ENCODE measurements around the gene SREBF2.
"Not testable (repeated sequence)": the region's sequence is repeated elsewhere in the genome, so short reads cannot be mapped to it uniquely, and the experiment has no call there.

SREBF2 gene

DNA sequence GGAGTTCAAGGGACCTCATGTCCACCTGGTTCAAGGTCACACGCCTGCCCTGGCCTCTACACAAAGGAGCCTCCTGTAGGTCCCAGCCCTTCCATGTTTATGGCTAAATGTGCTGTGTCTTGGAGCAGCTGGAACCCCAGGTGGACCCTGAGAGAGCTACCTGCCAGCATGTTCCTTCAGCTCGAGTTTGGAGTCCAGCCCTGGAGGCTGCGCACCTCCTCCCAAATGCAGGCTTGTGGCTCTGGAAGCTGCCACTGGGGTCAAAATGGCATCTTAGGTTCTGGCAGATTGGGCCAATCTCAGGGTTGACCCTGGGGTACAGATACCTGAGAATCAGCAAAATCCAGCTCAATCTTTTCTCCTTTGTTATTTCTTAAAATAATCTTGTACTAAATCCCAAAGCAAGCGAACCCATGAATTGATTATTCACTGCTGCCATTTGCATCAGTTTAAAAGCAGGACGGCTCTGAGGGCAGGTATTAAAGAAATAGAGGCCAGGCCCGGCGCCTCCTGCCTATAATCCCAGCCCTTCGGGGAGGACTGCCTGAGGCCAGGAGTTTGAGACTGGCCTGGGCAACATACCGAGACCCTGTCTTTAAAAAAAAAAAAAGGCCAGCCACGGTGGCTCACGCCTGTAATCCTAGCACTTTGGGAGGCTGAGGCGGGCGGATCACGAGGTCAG is 90.8 kb downstream of the SREBF2 start:
- no peak for DNase-seq

DNA sequence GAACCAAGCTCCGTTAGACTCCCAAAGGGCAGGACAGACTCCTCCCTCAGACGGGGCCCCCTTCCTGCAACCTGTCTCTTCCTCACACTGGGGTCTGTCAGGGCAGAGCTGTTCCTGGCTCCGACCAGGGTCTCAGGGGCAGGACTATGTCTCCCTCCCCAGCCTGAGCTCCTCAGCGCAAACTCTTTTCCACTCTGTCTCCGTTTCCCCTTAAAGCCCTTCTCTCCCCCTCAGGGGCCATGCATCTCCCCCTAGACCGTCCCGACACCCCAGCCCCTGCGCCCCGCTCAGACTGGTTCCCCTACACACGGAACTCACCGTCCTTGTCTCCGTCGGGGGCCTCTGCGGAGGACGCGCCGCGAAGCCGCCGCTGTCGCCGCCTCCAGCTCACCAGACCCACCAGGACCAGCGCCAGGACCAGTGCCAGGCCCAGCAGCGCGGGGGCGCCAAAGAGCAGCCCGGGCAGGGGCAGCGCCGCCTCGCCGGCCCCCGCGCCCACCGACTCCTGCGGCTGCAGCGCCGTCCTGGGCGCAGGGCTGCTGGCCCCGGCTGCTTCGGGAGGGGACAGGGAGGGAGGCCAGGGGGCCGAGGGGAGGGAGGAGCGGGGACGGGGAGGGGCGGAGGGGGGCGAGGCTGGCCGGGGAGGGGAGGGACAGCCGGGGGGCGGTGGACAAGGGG is 93.0 kb downstream of the SREBF2 start:
- peak; percentile 26 to 39 for DNase-seq

DNA sequence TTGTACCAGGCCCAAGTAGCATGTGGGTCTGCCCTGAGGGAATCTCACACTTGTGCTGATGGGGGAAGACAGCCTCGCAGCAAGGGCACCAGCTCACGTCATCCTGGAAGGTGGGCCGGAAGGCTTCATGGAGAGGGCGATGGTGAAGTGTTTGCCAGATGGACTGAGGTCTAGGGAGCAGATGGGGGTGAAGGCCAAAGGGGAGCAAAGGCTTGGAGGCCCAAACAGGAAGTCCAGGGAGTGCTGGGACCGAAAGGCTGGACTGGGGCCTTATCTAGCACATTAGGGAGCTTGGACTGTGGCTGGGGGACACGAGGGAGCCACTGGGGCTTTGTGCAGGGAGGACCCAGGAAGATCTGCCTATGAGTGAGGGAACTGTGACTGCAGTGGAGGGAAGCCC is 94.9 kb downstream of the SREBF2 start:
- DNase-seq, result no peak

DNA sequence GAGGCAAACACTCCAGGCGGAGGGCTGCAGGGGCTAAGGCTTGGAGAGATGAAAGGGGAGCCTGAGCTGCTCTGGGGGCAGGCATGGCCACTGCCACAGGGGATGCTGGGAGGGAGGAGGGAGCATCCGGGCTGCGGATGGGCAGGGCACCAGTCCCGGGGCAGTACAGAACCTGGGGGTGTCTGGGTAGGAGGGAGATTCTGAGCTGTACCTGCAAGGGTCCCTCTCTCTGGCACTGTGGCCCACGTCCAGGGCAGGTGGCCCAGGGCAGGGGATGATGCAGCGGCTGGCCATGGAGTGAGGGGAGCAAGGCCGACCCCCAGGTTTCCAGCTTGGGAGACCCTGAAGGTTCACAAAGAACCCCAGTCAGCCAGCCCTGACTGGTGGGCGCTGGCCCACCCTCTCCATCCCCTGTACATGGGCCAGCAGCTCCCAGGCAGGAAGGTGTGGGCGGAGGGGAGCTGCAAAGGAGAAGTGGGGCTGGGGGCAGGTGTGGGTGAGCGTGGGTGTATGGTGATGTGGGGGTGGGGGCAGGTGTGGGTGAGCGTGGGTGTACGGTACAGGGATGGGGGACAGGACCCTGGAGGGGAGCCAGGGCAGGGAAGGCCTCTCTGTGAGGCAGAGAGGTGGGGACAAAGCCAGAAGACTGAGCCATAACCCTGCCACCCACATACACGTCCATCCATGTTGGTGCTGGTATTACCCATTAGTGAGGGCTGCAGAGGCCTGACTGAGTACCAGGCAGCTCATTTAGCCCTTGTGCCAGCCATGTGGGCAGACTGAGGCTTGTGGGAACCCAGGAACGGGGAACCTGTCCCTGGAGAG is 95.9 kb downstream of the SREBF2 start:
- no peak for DNase-seq

DNA sequence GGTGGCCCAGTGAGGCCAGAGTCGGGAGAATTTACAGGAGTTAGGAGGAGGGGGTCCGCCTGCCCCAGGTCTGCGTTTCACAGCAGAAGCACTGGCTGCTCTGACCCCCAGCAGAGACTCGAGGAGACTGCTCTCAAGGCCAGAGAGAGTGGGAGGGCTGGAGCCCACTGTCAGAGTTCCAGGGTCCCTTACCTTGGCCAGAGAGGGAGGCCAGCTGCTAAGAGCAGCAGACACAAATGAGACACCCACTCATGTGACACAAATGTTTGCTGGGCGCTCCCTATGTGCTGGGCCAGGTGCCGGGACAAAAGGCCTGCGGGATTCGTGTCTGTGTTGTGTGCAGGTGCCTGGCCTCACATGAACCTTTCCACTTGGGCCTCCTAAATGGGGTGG is 96.5 kb downstream of the SREBF2 start:
- DNase-seq, result no peak

DNA sequence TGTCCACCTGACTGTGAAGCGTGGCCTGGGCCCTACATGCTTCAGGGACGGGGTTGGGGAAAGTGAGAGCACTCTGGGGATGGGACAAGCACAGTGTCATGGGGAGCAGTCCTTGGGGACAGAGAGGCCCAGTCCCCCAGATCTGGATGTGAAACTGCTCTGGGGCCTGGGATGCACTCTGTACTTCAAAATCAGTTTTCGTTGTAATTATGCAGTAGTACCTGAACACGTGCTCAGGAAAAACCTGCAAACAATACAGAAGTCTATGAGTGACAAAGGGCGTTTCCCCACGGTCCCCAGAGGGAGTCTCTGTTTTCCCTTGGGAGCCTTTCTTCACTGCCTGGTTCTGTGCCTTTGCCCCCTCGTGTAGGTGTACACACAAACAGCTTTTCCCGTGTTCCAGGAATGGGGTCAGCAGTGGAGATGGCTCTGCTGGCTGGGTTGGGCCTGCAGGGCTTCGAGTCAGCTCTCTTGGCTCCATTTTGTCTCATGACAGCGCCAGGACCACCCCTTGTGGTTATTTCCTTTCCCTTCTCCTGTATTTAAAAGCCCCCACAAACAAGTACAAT is 98.9 kb downstream of the SREBF2 start:
- DNase-seq, result no peak

DNA sequence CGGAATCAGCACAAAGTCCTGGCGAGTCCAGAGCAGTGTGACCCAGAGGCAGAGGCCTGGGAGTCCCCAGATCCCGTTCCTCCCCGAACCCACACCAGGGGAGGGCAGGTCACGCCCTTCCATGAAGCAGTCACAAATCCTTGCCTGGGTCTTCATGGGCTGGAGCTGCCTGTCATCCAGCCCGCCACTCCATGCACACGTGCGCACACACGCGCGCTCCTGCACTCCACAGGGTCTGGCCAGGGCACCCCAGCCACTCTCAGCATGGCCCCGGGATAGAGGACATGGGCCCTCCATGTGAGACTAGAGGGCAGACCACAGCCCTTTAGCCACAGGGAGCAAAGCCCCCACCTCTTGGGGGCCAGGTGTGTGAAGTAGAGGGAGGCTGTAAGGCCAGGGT is 99.4 kb downstream of the SREBF2 start:
- DNase-seq, result no peak

DNA sequence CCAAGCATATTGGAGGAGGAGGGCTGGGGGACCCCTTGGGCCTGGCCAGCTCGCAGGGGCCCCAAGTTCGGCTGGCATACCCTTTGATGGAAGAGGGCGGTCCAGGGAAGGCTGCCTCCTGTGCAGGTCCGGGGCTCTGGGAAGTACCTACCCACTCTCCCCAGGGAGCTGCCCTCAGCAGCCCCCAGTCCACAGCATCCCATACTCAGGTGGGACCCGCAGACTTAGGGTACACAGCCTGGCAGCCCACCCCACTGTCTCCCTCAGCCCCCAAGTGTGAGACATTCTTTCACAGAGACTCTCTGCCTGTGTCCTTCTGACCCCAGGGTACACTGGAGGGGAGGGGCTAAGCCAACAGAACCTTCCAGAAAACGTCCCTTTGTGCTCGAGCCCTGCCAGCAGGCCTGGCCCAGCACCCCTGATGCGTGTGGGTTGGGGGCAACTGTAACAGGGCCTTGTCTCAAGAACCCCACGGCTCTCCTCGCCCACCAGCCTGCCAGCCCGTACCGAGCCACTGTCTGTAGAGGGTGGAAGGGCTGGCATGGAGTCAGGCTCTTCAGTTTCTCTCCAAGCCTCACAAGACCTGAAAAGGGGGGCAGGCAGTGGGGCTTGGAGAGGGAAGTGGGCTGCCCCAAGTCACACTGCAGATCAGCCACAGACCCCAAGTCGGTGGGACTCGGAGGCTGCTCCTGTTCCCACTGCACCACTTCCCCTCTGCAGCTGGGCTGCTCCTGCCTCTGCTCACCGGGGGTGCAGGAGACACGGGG is 100.7 kb downstream of the SREBF2 start:
- no peak for DNase-seq

DNA sequence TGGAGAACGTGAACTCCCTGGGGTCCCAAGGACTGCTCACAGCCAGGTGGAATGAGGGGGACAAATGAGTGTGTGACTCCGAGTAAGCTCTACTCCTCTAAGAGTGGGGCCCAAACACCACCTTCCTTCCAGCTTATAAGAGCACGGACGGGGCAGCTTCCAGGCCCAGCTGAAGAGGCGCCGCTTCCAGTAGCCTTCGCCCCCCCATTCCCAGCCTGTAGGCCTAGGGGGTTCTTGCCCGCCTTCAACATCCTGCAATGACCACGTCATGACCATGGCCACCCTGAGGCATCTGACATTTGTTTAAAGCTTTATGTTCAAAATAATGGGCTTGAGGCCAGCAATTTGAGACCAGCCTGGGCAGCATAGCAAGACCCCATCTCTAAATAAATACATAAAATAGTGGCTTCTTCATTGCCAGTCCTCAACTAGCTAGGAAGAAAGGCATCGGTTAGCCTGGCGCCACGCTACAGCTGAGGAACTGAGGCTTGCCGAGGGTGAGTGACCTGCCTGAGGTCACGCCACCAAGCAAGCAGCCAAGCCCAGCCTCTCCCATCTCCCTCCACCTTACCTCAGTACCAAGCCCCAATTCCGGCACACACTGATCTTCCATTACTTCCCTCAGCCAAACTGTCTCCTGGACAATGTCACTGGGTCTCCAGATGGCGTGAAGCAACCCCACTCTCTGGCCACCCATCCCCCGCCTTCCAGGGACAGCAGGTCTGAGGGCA is 101.5 kb downstream of the SREBF2 start:
- DNase-seq, result no peak

DNA sequence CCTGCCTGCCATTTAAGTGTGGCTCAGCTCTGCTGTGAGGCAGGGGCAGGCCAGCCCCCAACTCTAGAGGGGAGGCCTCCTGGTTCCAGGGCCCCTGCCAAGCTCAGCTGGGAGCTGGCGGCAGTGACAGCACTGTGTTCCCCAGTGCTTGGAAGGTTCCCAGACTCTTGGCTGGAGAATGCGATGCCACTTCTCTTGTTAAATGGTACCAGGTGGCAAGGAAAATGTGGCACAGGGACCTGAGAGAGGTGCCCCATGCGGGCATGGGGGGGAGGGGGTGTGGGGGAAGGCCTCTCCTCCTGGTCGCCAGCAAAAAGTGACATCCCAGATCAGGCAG is 102.1 kb downstream of the SREBF2 start:
- DNase-seq, result no peak

DNA sequence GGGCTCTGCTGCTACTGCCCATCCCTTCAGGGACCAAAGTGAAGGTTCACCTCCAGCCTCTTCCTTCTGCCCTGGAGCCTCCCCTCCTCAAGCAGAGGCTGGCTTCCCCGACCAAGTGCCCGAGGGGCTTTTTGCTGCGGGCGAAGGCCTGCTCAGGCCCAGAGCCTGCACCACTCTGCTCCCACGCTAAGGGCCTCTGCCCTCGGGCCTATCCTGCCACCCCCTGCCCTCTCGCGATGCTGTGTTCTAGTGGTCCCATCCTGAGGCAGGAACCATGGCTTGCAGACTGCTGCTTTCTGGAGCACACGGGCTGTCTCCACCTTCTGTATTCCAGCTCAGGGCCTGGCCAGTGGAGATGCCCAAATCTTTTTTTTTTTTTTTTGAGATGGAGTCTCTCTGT is 102.6 kb downstream of the SREBF2 start:
- no peak for DNase-seq

DNA sequence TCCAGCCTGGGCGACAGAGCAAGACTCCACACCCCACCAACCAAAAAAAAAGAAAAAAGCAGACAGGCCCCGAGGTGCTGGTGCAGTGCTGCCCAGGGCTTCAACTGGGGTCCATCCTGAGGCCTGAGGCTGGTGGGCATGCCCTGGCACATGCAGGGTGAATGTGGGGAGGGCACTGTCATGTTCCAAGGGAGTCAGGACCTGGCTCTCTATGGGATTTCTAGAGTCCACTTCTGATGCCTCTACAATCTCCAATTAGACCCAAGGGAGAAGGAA is 103.9 kb downstream of the SREBF2 start:
- no peak for DNase-seq

DNA sequence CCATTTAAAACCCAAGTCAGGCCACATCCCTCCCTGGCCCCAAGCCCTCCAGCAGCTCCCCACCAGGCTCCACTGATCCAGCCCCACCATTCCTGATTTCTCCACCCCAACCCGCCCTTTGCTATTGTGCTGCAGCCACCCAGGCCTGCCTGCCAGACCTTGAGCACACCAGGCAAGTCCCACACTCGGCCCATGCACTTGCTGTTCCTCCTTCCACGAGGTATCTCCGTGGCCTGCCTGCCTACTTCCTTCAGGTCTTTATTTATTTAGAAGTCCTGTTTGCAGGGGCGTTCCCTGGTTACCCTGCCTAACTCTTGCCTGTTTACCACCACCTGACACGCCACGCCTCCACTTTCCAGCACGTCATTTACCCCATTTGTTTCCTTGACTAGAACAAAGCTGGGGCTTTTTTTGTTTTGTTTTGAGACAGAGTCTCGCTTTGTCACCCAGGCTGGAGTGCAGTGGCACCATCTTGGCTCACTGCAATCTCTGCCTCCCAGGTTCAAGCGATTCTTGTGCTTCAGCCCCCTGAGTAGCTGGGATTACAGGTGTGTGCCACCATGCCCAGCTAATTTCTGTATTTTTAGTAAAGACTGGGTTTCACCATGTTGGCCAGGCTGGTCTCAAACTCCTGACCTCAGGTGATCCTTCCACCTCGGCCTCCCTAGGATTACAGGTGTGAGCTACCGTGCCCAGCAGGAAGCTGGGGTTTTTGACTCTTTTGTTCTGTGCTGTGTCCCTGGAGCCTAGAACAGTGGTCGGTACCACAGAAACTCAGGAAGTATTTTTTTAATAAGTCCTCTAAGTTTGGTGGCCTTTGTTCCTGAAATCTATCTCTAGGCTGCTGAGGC is 107.3 kb downstream of the SREBF2 start:
- no peak for DNase-seq

DNA sequence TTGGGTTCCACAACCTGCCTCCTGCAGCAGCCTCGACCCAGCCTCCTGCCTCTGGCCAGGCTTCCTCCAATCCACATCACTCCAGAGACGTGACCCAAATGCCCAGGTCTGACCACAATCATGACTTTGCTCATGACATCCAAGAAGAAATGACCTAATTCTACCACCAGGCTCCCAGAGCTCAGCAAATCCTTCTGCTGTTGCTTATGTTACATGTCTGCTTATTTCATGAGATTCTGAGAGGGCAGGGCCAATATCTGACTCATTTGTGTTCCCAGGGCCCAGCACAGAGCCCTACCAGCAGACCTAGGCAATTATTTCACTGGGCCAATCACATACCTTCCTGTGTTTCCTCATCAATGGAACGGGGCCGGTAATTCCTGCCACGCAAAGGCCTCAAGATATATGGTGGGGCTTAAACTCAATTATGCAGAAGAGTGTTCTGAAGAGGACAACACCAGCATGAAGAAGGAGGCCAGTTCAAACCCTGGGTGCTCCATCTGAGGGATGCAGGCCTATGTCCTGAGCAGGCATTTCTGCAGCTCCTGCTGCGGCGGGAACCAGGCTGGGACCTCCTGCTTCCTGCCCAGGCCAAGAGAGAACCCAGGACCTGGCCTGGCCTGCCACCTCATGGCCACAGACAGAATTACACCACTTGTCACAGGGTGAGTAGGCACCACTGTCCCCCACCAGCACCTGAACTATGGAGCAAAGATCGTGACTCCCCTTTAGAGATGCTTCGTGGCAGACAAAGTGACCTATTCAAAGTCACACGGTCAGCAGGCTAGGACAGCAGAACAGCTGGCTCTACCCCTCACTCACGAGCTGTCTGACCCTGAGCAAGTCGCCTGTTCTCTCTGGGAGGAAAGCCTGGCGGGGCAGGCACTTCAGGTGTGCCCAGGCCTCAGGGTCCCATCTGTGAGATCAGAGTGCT is 108.2 kb downstream of the SREBF2 start:
- DNase-seq, result peak; percentile 37 to 74

DNA sequence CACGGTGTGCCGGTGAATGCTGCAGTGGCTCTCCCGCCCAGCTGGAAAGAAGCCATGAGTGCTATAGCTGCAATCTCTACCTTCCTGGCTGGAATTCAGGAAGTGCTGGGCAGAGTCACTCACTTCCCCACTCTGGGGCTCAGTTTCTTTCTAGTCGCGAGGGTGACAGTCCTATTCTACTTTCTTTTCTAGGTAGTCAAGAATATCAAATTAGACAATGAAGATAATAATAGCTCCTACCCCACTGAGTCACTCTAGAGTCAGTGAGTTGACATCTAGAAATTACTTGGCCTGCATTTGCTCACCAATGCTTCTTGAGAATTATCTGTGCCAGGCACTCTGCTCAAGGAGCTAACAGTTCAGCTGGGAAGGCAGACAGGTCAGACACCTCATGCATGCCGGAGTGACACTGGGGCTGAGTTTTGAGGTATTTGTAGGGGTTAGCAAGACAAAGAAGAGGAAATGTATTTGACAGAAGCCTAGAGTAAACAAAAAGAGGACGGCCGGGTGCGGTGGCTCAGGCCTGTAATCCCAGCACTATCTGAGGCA is 110.8 kb downstream of the SREBF2 start:
- DNase-seq, result no peak

DNA sequence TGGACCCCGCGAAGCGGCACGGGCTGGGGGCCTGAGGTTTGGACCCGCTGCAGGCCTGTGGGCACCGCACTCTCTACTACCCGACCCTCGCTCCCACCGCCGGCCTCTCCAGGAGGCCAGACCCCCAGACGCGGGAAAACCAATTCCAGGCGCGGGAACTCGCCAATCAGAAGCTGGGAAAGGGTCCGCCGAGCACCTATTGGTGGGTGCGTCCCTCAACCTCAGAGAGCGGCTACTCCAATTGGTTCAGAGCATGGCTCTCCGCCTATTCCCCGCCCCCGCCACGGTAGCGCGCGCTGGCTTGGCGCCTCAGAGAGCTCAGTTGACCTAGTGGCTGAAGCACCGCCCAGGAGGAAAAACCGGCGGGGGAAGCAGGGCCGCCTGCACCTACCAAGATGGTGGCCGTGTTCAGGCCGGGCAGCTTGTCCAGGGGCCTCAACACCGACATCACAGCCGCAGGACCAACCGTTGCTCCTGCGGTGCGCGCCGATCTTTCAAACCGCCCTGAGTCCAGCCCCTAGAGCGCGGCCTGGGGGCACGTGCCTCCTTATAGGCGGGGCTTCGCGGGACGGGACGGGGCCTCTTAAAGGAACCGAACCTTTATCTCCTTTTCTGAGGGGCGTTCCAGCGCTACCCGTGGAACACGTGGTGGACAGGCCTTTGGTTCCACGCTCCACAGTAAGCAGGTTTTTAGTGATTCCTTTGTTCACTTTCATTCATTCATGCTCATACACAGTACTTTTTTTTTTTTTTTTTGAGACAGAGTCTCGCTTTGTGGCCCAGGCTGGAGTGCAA is 113.9 kb downstream of the SREBF2 start, which contains the start of gene CENPM:
CENPM (minus strand) TSS at position 524 of the 795 bp plus-strand sequence; CDS start at position 448, 76 bp downstream.
- peak; percentile 80 to 82 for DNase-seq

DNA sequence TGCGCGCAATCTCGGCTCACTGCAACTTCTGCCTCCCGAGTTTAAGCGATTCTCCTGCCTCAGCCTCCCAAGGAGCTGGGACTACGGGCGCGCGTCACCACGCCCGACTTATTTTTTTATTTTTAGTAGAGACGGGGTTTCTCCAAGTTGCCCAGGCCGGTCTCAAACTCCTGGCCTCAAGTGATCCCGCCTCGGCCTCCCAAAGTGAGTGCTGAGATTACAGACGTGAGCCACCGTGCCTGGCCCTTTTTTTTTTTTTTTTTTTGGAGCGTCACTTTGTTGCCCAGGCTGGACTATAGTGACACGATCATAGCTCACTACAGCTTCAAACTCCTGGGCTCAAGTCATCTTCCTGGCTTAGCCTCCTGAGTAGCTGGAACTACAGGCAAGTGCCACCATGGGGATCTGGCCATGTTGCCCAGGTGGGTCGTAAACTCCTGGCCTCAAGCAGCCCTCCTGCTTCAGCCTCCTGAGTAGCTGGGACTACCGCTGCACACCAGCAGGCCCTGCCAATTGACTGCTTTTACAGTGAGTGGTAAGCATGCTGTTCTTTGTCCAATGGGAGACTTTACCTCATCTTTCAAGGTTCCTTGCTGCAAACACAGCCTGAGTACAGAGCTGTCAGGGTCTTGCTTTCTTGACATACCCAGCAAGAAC is 114.6 kb downstream of the SREBF2 start:
- no peak for DNase-seq

DNA sequence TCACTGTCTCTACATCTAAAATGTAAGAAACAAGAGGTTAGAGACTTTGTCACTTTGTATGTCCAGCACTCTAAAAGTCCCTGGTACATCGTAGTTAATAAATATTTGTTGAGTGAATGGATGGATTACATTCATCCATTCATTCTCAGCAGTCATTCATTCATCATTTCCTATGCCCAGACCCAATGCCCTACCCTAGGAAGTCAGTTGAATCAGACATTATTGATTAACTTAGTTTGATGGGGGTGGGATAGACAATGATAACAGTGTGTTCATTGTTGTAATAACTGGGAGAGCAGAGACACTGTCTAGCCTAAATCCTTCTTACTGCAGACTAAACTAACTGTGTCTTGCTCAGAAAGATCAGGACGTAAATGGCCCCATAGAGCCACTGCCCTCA is 115.2 kb downstream of the SREBF2 start:
- DNase-seq, result no peak

DNA sequence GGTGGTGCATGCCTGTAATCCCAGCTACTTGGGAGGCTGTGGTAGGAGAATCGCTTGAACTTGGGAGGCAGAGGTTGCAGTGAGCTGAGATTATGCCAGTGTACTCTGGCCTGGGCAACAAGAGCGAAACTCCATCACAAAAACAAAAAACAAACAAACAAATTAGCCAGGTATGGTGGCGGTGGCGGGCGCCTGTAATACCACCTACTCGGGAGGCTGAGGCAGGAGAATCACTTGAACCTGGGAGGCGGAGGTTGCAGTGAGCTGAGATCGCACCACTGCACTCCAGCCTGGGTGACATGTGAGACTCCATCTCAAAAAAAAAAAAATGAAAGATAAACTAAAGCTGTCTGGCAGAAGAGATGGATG is 116.0 kb downstream of the SREBF2 start:
- DNase-seq, result not testable (repeated sequence)

All from bone marrow (tissue), 2 donors.